HG02623 (cell line): ENCODE results near the gene FAM174C.

Experiments
- ATAC-seq: cut with Tn5 transposase; IDR thresholded peaks from one replicate; pipeline ENCODE4 v1.9.1; 2021; ENCODE audit warnings: moderate library complexity; ENCODE audit not compliant: unreplicated experiment

The FAM174C gene

GRCh38 chr19:1272423-1273262 is 2.7 kb upstream of the FAM174C start:
- ATAC-seq, result no peak

GRCh38 chr19:1273263-1274041 is 1.9 kb upstream of the FAM174C start:
- ATAC-seq, result no peak

GRCh38 chr19:1274081-1274851 is 1.1 kb upstream of the FAM174C start:
- ATAC-seq, result no peak

DNA sequence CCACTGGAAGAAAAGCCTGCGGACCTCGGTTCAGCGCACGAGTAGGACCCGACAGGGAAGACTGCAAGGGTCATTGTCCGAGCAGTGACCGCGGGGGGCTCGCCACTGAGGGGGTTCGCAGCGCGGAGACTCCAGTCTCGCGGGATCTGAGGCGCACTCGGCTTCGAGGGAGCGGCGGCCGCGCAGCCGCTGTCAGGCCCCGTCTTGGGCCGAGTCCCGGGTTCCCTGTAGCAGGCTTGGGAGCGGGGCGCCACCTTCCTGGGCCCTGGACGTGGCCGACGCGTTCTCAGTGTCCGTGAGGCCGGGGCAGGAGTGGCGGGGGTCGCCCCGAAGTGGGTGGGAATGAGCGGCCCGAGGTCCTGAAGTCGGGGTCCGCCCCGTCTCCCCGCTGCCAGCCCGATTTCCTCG is 474 bp upstream of the FAM174C start:
- no peak for ATAC-seq

GRCh38 chr19:1275976-1276627 is 772 bp downstream of the FAM174C start:
- no peak for ATAC-seq

DNA sequence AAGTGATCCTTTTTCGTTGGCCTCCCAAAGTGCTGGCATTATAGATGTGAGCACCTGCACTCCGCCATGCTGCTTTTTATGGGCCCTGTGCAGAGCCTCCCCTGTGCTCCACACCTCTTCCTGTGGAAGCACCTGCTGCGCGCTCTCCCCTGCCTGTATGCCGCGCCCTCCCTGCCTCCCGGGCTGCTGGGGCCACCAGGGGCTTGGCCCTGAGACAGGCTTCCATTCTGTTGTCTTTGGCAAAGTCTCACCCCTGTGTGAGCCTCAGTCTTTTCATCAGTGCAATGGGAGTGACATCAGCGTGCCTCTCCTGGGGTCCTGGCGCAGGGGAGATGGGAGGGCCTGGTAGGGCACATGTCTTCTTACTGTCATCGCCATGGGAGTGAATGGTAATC is 1.3 kb downstream of the FAM174C start:
- ATAC-seq, result no peak

DNA sequence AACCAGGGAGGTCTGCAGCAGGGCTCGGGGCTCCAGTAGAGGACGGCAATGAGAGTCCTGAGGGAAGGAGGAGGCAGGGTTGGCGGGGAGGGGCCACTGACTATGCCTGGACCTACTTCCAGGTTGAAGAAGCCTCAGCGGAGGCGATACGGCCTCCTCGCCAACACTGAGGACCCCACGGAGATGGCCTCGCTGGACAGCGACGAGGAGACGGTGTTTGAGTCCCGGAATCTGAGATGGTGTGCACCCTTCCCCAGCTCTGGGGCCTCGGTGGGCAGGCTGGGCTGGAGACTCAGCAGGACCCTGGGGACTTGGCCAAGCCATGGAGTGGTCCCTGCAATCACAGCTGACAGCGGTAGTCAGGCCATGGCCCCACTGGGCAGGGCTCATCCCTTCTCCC is 1.7 kb downstream of the FAM174C start:
- no peak for ATAC-seq

DNA sequence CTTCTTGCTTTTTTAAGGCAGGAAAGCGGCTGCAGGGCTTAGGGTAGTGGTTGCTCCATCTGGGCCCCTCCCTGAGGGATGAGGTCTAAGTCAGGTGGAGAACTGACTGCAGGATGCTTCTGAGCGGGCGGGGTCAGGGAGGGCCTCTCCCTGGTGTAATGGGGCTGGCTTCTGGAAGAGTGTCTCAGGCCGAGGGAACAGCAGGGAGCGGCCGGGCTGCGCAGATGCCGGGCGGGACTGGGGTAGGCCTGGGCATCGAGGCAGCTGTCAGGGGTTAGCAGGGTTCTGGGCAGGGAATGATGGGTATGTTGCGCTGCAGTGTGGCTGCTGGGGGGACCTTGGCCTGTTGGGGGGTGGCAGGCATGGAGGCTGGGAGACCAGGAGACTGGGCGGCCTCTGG is 2.7 kb downstream of the FAM174C start:
- ATAC-seq, result no peak

DNA sequence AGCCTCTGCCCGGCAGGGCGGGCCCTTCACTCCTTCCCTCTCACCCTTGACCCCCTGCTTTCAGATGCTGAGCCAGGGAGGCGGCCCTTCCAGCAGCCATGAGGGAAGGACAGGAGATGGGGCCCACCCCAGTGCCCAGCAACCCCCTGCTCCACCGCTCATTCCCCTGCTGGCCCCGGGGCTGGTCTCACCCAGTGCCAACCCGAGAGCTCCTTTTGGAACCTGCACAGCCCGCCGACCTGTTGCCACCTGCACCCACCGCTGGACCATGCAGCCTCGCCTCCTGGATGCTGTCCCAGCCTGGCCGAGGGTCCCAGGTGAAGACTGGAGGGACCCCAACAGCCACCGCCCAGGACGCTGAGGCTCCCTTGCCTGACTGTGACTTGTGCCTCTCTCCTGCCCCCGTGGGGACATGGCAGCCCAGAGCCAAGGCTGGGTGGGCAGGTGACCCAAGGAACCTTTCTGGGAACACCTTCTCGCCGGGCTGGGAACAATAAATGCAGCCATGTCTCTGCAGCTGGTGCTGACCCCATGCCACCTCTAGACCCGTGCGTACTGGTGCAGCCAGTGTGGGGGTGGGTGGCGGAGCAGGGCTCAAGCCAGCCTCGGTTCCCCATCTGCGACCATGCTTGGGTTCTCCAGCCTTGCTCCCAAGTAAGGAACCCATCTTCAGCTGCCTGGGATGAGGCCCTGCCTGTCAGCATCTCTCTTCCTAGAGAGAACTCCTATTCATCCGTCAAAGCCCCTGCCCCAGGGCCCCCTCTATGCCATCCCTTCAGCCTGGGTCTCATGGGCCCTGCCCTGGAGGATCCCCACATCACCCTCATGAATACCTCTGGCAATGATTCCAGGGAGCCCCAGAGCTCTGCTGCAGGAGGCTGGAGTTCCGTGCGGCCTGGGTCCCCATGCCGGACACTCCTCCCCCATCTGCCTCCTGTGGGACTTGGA is 3.7 kb downstream of the FAM174C start:
- no peak for ATAC-seq

DNA sequence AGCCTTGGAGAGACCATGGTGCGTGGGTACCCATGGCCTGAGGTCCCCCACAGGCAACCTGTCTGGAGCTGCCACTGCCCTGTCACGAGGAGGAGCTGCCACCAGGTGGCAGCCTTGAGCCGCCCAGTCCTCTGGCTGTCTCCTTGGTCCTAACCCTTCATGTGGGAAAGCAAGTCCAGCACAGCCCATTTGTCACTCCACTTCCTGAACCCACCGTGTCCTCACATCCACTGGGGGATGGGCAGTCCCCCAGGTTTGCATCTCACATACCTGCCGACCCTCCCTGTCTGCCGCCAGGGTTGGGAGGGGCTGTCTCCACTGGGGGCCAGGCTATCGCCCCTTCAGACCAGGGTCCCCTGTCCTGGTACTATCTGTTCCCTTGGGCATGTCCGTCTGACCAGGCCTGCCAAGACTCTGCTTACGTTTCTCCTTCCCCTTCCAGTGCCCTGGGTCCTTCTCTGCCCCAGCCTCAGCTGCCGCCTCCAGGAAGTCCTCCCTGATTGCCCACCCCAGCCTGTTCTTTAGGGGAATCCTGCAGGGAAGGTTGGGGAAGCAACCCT is 4.5 kb downstream of the FAM174C start:
- no peak for ATAC-seq

DNA sequence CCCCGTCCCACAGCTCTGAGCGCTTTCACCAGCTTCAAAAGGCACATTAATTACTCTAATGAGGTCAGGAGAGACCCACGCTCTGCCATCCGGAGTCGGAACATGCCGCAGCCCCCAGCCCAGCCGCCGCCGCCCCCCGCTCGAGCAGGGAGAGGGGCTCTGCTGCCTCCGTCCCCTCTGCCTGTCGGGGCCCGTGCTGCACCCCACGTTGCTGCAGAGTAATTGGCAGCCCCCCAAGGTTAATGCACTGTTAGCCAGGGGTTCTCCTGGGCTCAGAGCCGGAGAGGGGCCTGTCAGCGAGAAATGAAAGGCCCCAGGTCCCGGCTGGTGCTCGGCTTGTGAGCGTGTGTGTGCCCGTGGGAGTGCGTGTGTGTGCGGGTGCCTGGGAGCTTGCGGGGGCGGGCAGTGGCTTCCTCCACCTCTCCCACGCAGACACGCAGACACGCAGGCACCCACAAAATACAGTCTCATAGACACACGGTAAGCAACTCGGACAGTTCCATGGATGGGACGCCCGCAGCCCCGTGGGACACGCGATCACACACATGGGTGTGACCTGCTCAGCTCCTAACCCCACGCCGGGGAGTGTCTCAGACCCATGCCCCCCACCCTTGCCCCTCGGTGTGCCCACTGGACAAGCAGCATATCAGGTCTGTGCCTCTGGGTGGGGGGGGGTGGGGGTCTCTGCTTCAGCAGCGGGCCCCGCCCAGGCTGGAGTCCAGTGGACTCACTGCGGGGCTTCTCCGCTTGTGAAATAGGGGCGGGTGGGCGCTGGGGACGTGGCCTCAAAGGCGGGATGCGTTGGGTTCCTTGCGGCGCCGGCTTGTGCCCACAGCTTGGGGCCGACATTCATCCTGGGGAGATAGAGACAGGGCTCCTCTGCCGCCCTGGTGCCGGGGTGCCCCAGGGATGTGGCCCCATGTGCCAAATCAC is 5.6 kb downstream of the FAM174C start:
- no peak for ATAC-seq

DNA sequence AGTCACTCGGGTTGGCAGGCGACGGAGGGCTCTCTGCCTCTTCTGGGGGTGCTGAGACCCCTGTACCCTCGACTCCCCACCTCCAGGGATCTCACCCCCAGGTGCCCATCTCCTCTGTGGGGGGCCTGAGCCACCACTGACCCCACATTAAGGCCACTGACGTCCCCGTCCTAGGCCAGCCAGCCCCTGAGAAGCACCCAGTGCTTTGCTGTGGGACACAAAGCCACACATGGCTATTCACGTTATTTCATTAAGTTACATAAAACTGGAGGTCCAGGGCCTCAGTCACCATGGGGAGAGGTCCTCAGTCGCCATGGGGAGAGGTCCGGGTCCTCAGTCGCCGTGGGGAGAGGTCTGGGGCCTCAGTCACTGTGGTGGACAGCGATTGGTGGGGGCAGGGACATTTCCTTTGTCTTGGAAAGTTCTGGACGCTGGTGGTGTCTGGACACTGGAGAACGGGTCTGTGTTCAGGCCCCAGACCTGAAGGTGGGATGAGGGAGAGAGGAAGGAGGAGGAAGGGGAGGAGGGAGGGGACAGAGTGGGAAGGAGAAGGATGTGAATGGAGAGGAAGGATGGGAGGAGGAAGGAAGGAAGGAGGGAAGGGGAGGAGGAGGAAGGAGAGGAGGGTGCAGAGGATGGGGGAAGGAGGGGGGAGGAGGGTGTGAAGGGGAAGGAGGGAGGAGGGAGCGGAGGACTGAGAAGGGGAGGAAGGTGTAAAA is 6.4 kb downstream of the FAM174C start:
- no peak for ATAC-seq

DNA sequence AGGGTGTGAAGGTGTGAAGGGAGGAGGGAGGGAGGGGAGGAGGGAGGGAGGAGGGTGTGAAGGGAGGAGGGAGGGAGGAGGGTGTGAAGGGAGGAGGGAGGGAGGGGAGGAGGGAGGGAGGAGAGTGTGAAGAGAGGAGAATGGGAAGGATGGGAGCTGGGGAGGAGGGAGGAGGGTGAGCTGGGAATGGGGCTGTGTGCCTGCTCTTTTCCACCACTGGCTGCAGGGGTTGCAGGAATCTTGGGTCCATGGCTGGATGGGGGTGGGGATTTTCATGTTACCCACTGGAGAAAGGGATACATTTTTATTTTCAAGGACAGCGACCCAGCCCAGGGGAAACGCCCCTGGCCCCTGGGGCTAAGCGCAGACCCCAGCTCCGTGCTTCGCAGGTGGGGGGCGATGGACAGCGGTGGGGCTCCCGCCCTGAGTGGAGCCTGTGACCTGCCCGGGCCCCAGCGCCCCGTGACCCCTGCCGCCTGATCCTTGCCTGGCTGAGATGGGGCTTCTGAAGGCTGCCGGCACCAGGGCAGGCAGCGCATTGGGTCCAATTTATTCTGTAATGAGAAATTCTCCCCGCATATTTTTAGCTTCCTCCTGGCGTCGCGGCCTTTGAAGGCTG is 7.4 kb downstream of the FAM174C start:
- ATAC-seq, result no peak

DNA sequence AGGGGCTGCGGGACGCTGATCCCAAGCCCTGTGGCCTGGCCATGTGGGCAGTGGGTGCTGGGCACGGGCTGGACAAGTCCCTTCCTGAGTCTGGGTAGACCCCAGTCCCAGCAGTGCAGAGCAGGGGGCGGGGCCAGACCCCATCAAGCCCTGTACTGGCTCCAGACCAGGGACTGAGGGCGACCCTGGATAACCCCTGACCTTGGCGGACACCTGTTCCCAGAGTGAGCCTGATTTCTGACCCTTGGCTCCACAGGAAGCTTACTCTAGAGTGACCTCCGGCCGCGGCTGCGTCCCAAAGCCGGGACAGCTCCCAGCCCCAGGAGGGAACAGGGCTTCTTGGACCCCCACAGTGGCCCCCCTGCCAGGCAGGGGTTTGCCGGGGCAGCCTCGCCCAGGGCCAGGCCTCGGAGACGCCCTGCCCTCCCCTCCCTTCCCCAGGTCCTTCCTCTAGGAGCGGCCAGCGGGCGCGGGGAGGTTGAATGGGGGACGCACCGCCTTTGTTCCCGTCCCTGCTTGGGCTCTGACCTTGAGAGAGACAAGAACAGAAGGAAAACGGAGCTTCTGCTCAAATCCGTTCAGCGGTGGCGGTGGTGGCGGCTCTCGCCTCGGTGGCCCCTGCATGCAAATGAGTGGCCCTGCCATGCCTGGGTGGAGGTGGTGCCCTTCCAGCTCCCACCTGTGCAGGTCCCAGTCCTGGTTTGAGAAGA is 8.0 kb downstream of the FAM174C start:
- no peak for ATAC-seq

- no peak for ATAC-seq
These were observed 8.6 kb downstream of the FAM174C start for GRCh38 chr19:1283917-1284292.

- no peak for ATAC-seq
These were observed 9.1 kb downstream of the FAM174C start for GRCh38 chr19:1284293-1284978.
